Measurements from ENCODE around the gene SLC7A1.

SLC7A1 gene

DNA sequence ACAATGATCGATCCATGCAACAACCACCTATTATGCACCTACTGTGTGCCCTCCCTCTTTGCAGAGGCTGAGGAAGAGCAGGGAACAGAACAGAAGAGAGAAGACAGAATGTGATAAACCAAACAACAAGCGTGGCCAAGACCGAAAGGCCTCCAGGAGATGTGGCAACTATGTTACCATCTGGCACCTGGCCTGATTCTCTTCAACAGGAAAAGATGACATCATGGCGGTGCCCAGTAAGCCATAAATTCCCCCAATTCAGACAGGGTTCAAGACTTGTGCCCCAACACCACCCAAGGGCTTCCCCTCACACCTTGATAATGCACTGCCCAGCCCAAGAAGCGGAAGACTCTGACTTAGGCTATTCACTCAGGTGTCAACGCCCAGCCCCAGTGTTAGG, 44.3 kb downstream of the SLC7A1 start:
- Histone ChIP-seq H3K9me2 (ENCODE audit: low read depth, low read length) (no peaks in the 10 kb centered on the region), H3K79me2 (ENCODE audit: insufficient read depth, low read length) (peaks cover 19% of the 10 kb centered on the region), H3K4me3 (ENCODE audit: low read depth, low read length, poor library complexity, severe bottlenecking) (no peak overlapping the region), H3K4me2 (ENCODE audit: low read length) (no peak overlapping the region), H3K4me1 (ENCODE audit: insufficient read depth, low read length, severe bottlenecking) (no peaks in the 10 kb centered on the region), H3K36me3 (ENCODE audit: insufficient read depth, low read length) (peaks cover 75% of the 10 kb centered on the region), H3K27ac (ENCODE audit: low read depth, low read length, poor library complexity, severe bottlenecking) (no peak overlapping the region), H3K9me3 (ENCODE audit: low read length) (no peaks in the 10 kb centered on the region), H4K20me1 (ENCODE audit: insufficient read depth, low read length) (no peaks in the 10 kb centered on the region; the same call in 1 of the 2 replicates), H3K27me3 (ENCODE audit: insufficient read depth, low read length) (no peaks in the 10 kb centered on the region), H3F3A (ENCODE audit: insufficient read depth, low read length) (no peaks in the 10 kb centered on the region), H3K9ac (ENCODE audit: low read length) (no peak overlapping the region), H2AFZ (ENCODE audit: low read length) (no peak overlapping the region)
- no peak for TF ChIP-seq EZH2 (IDR thresholded peaks at IDR 0.05; ENCODE audit: borderline replicate concordance, low read length)
- TF ChIP-seq, protein P1, sequence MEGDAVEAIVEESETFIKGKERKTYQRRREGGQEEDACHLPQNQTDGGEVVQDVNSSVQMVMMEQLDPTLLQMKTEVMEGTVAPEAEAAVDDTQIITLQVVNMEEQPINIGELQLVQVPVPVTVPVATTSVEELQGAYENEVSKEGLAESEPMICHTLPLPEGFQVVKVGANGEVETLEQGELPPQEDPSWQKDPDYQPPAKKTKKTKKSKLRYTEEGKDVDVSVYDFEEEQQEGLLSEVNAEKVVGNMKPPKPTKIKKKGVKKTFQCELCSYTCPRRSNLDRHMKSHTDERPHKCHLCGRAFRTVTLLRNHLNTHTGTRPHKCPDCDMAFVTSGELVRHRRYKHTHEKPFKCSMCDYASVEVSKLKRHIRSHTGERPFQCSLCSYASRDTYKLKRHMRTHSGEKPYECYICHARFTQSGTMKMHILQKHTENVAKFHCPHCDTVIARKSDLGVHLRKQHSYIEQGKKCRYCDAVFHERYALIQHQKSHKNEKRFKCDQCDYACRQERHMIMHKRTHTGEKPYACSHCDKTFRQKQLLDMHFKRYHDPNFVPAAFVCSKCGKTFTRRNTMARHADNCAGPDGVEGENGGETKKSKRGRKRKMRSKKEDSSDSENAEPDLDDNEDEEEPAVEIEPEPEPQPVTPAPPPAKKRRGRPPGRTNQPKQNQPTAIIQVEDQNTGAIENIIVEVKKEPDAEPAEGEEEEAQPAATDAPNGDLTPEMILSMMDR (IDR thresholded peaks at IDR 0.05; ENCODE audit: low read length): no peak

GRCh38 chr13:29550430-29550988, 45.0 kb downstream of the SLC7A1 start:
- Histone ChIP-seq H3K27ac (ENCODE audit: low read depth, low read length, poor library complexity, severe bottlenecking) (no peak overlapping the region), H3K36me3 (ENCODE audit: insufficient read depth, low read length) (peaks cover 81% of the 10 kb centered on the region), H2AFZ (ENCODE audit: low read length) (no peak overlapping the region), H3K9me2 (ENCODE audit: low read depth, low read length) (no peaks in the 10 kb centered on the region), H3K79me2 (ENCODE audit: insufficient read depth, low read length) (peaks cover 17% of the 10 kb centered on the region), H3K4me3 (ENCODE audit: low read depth, low read length, poor library complexity, severe bottlenecking) (no peak overlapping the region), H3K4me1 (ENCODE audit: insufficient read depth, low read length, severe bottlenecking) (no peaks in the 10 kb centered on the region), H3K27me3 (ENCODE audit: insufficient read depth, low read length) (no peaks in the 10 kb centered on the region), H3K4me2 (ENCODE audit: low read length) (no peak overlapping the region), H4K20me1 (ENCODE audit: insufficient read depth, low read length) (no peaks in the 10 kb centered on the region; the same call in 1 of the 2 replicates), H3K9ac (ENCODE audit: low read length) (no peak overlapping the region), H3F3A (ENCODE audit: insufficient read depth, low read length) (no peaks in the 10 kb centered on the region), H3K9me3 (ENCODE audit: low read length) (no peaks in the 10 kb centered on the region)
- TF ChIP-seq EZH2 (IDR thresholded peaks at IDR 0.05; ENCODE audit: borderline replicate concordance, low read length): no peak
- TF ChIP-seq, protein P1 (IDR thresholded peaks at IDR 0.05; ENCODE audit: low read length): no peak

DNA sequence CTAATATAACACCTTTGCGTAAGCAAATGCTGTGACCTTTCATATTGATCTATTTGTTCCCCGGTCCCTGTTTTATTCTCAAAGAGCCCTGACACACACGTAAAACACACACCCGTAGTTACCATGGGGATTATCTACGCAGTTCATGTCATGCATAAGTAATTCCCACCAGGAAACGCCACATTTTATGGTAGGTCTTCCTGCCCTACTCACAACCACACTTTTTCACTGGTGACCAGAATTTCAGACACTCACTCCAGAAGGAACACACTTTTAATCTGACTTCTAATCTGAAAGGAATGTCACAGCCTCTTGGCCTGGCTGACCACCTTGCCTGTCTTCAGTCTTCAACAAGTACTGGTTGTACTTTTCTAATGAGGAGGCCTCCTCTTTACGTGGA, 46.8 kb downstream of the SLC7A1 start:
- H2AFZ ChIP-seq (ENCODE audit: low read length): no peak overlapping the region
- no peaks in the 10 kb centered on the region for H3K27me3 ChIP-seq (ENCODE audit: insufficient read depth, low read length)
- H4K20me1 ChIP-seq (ENCODE audit: insufficient read depth, low read length): no peaks in the 10 kb centered on the region; the same call in 1 of the 2 replicates
- H3F3A ChIP-seq (ENCODE audit: insufficient read depth, low read length): no peaks in the 10 kb centered on the region
- no peak overlapping the region for H3K4me3 ChIP-seq (ENCODE audit: low read depth, low read length, poor library complexity, severe bottlenecking)
- no peak overlapping the region for H3K9ac ChIP-seq (ENCODE audit: low read length)
- H3K4me2 ChIP-seq (ENCODE audit: low read length): no peak overlapping the region
- H3K27ac ChIP-seq (ENCODE audit: low read depth, low read length, poor library complexity, severe bottlenecking): no peak overlapping the region
- peaks cover 22% of the 10 kb centered on the region for H3K79me2 ChIP-seq (ENCODE audit: insufficient read depth, low read length)
- no peaks in the 10 kb centered on the region for H3K9me2 ChIP-seq (ENCODE audit: low read depth, low read length)
- no peaks in the 10 kb centered on the region for H3K4me1 ChIP-seq (ENCODE audit: insufficient read depth, low read length, severe bottlenecking)
- TF ChIP-seq EZH2 (IDR thresholded peaks at IDR 0.05; ENCODE audit: borderline replicate concordance, low read length): no peak
- TF ChIP-seq, protein P1 (IDR thresholded peaks at IDR 0.05; ENCODE audit: low read length): no peak
- peaks cover 84% of the 10 kb centered on the region for H3K36me3 ChIP-seq (ENCODE audit: insufficient read depth, low read length)
- no peaks in the 10 kb centered on the region for H3K9me3 ChIP-seq (ENCODE audit: low read length)
